Measurements from ENCODE around the gene LMO1. TPM values are rescaled to one million over a fixed set of nuclear protein-coding genes. Genes with fewer than 3 reads are reported as not detected.
A peak's percentile ranks its signal among the peaks of the same experiment; 100 is the strongest.

The LMO1 gene
- total and polyA plus RNA-seq, 4 donors: not detected

DNA sequence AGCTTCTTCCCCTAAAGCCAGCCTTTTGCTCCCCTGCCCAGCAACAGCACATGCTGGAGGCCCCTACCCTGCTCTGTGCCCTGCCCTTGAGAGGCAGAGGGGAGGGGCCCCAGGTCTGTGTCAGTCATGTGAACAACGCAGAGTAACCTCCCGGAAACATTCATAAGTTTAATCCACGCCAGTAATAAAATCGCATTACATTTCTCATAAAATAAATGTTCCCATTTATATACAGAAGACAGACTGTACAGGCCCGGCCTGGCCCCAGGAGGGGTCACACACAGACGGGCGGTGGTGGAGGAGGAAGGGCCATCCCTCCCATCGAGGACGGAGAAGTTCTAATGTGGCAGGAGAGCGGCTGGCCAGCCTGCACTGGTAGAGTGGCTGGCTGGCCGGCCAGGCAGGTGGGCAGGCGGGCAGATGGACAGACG lies 39.5 kb downstream of the LMO1 start:
- Histone ChIP-seq H3K4me1 (ENCODE audit: control insufficient read depth in 1 of 2, insufficient read depth in 2 of 2, low read length in 2 of 2) (no peaks in the 10 kb centered on the region), H3K9me3 (ENCODE audit: control insufficient read depth, low read length) (no peaks in the 10 kb centered on the region), H3K27me3 (ENCODE audit: control insufficient read depth in 1 of 2, insufficient read depth in 2 of 2, low read length in 1 of 2) (no peaks in the 10 kb centered on the region), H3K27ac (ENCODE audit: low read depth in 1 of 2, low read length in 2 of 2) (no peak overlapping the region), H3K4me3 (ENCODE audit: low read length in 2 of 2) (no peak overlapping the region), H3K36me3 (ENCODE audit: control insufficient read depth in 1 of 2, insufficient read depth in 2 of 2, low read length in 1 of 2) (no peaks in the 10 kb centered on the region)
- ATAC-seq (ENCODE audit: low FRiP score): no peak
- peak in 1 of 2 donors; percentile 51 for DNase-seq
- intact Hi-C loops (cut with DNase I): loop anchor here in 1 of 2 donors (5.0 kb wide), 1 partner anchor 343 kb away; no protein-coding TSS in a partner anchor
- 89 to 92% methylated on average over 13 of the region's 13 CpGs for WGBS, 2 donors

DNA sequence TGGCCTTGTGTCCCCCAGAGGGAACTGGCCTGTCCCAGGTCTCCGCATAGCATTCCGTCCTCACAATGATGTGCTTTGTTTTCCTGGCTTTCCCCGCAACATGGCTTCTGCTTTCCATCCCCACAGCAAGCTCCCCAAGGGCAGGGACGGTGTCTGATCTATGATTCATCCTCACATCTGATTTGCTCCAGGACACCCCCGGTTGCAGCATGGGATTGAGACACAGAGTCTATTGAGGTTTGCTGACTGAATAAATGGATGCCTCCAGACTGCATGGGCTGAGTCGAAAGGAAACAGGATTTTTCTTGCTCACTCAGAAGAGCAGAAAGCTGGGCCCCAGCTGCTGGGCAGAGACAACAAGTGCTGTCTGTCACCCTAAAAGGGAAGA lies 40.2 kb downstream of the LMO1 start:
- H3K36me3 ChIP-seq (ENCODE audit: control insufficient read depth in 1 of 2, insufficient read depth in 2 of 2, low read length in 1 of 2): no peaks in the 10 kb centered on the region
- H3K4me1 ChIP-seq (ENCODE audit: control insufficient read depth in 1 of 2, insufficient read depth in 2 of 2, low read length in 2 of 2): no peaks in the 10 kb centered on the region
- no peaks in the 10 kb centered on the region for H3K27me3 ChIP-seq (ENCODE audit: control insufficient read depth in 1 of 2, insufficient read depth in 2 of 2, low read length in 1 of 2)
- H3K9me3 ChIP-seq (ENCODE audit: control insufficient read depth, low read length): no peaks in the 10 kb centered on the region
- no peak overlapping the region for H3K4me3 ChIP-seq (ENCODE audit: low read length in 2 of 2)
- intact Hi-C loops (cut with DNase I): loop anchor here in 1 of 2 donors (5.0 kb wide), 1 partner anchor 344 kb away; no protein-coding TSS in a partner anchor
- peak in 1 of 2 donors; percentile 25 for DNase-seq
- WGBS, 2 donors: 81% methylated on average over 6 of the region's 6 CpGs
- no peak overlapping the region for H3K27ac ChIP-seq (ENCODE audit: low read depth in 1 of 2, low read length in 2 of 2)
- ATAC-seq (ENCODE audit: low FRiP score): no peak

DNA sequence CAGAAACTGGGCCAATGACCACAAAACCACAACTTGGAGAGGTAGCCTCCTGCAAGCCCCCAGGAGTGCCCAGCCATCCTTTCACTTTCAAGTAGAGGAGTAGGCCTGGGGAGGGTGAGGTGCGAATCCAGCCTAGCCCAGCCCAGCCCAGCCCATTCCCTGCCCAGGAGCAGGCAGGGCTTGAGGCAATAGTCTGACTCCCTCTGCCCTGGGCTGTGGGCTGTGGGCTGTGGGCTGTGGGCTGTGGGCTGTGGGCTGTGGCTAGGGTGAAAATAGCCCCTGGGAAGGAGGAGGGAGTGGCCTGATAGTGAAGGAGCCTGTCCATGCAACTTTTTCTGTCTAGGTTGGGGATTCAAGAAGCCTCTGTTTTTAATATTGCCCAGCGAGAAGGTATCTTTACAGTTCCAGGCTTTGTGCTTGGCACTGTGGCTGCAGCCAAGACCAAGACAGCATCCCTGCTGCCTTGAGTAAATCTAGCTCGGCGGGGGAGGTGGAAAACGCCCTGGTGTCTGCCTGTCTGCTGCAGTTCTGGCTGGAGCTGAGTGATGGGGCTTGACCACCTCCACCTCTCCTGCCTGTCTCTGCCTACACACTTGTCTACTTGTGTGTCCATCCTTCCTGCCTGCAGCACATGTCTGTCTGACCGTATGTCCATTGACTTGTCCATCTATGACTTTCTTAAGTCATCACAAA lies 40.7 kb downstream of the LMO1 start:
- Histone ChIP-seq H3K4me1 (ENCODE audit: control insufficient read depth in 1 of 2, insufficient read depth in 2 of 2, low read length in 2 of 2) (no peaks in the 10 kb centered on the region), H3K27me3 (ENCODE audit: control insufficient read depth in 1 of 2, insufficient read depth in 2 of 2, low read length in 1 of 2) (no peaks in the 10 kb centered on the region), H3K36me3 (ENCODE audit: control insufficient read depth in 1 of 2, insufficient read depth in 2 of 2, low read length in 1 of 2) (no peaks in the 10 kb centered on the region), H3K27ac (ENCODE audit: low read depth in 1 of 2, low read length in 2 of 2) (no peak overlapping the region), H3K9me3 (ENCODE audit: control insufficient read depth, low read length) (no peaks in the 10 kb centered on the region), H3K4me3 (ENCODE audit: low read length in 2 of 2) (no peak overlapping the region)
- ATAC-seq (ENCODE audit: low FRiP score) (no peak), DNase-seq (peak in 1 of 2 donors; percentile 36)
- intact Hi-C loops (cut with DNase I): loop anchor here in 1 of 2 donors (5.0 kb wide), 1 partner anchor 344 kb away; no protein-coding TSS in a partner anchor
- 76 to 80% methylated on average over 6 of the region's 6 CpGs for WGBS, 2 donors

DNA sequence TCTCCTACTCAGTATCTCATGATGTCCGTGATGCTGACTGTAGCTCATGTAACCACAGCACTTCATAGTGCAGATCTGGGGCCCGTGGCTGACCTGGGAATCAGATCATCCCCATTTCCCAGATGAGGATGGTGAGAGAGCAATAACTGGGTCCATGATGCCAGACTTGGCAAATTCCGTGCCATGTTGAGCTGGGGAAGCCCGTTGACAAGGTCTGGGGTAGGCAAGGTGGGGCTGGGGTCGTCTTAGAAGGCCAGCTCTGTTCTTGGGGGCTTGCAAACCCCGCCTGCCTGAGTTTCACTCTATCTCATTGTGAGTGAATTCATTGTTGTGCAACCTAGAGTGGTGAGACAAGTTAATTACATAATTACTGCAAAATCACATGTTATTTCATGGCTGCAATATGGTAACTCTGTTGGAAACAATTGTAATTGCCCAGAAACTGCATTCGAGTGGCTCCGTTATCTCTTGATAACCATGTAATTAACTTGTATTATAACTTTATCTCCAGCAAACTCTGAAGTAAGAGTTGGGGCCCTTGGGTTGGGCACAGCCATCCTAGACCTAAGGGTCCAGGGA lies 41.7 kb downstream of the LMO1 start:
- Histone ChIP-seq H3K36me3 (ENCODE audit: control insufficient read depth in 1 of 2, insufficient read depth in 2 of 2, low read length in 1 of 2) (no peaks in the 10 kb centered on the region), H3K9me3 (ENCODE audit: control insufficient read depth, low read length) (no peaks in the 10 kb centered on the region), H3K27ac (ENCODE audit: low read depth in 1 of 2, low read length in 2 of 2) (no peak overlapping the region), H3K4me1 (ENCODE audit: control insufficient read depth in 1 of 2, insufficient read depth in 2 of 2, low read length in 2 of 2) (no peaks in the 10 kb centered on the region), H3K4me3 (ENCODE audit: low read length in 2 of 2) (no peak overlapping the region), H3K27me3 (ENCODE audit: control insufficient read depth in 1 of 2, insufficient read depth in 2 of 2, low read length in 1 of 2) (no peaks in the 10 kb centered on the region)
- intact Hi-C loops (cut with DNase I): loop anchor here in 1 of 2 donors (5.0 kb wide), 1 partner anchor 345 kb away; no protein-coding TSS in a partner anchor
- 86% methylated on average over 8 of the region's 8 CpGs for WGBS, 2 donors
- ATAC-seq (ENCODE audit: low FRiP score) (no peak), DNase-seq (no peak)

DNA sequence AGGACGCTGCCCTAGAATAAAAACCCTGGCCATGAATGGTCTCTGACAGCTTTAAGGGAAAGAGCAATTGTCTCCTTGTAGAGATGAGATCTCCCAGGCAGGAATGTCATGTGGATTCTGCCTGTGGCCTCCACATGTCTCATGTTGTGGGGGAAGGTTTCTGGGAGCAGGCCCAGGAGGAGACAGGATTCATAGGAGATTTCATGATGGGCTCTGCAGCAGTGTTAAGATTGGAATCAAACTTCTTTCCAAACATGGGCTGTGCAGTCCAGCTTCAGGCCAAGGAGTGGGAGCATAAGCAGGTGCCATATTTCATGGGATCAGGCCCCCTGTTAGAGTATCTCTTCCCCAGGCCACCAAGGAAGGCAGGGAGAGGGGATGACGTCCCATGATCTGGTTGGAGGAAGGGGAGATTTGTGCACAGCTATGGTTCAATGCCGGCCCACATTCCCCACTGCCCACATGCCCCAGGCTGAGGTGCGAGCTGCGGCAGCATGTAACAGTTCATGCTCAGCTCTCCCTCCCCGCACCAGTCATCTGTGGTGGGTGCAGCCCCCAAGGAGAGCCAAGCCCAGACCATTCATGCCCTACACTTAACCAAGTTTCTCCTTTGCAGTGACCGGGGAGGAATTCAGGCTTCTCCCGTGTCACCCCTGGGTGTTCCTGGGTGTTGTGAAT lies 42.5 kb downstream of the LMO1 start:
- no peak for DNase-seq

DNA sequence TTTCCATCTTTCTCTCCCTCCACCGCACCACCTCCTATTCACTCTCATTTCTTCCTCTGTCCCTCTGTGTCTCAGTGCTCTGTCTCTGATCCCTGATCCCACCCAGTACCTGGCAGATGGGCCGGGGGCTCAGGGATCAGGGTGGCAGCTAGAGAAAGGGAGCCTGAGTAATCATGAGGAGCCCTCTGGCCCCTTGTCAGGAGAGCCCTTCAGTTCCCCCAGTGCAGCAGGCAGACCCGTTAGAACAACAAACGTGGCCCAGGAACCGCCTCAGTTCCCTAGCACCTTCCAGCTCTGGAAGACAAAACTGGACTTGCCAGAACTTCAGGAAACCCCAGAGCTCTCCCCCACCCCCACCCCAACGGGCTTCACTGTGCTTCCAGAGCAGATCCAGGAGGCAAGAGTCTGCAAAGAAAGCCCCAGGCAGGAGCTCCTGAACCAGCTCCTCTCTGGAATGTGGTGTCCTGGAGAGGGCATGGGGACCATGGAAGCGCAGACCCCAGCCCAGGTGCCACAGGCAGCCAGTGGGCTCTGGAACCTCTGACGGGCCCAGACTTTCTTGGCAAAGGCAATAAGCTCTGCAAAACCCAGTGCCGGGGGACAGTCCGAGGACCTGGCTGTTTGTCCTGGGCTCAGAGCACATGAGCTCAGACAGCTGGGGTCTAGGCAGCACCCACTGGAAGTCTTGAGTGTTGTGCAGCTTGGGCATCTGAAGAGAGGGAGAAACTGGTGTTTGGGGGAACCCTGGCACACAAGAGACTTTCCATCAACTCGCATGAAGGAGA lies 43.2 kb downstream of the LMO1 start:
- no peaks in the 10 kb centered on the region for H3K36me3 ChIP-seq (ENCODE audit: control insufficient read depth in 1 of 2, insufficient read depth in 2 of 2, low read length in 1 of 2)
- no peak for ATAC-seq (ENCODE audit: low FRiP score)
- H3K27ac ChIP-seq (ENCODE audit: low read depth in 1 of 2, low read length in 2 of 2): no peak overlapping the region
- H3K4me3 ChIP-seq (ENCODE audit: low read length in 2 of 2): no peak overlapping the region
- no peaks in the 10 kb centered on the region for H3K4me1 ChIP-seq (ENCODE audit: control insufficient read depth in 1 of 2, insufficient read depth in 2 of 2, low read length in 2 of 2)
- intact Hi-C loops (cut with DNase I): loop anchor here in 1 of 2 donors (5.0 kb wide), 1 partner anchor 347 kb away; no protein-coding TSS in a partner anchor
- no peaks in the 10 kb centered on the region for H3K27me3 ChIP-seq (ENCODE audit: control insufficient read depth in 1 of 2, insufficient read depth in 2 of 2, low read length in 1 of 2)
- no peaks in the 10 kb centered on the region for H3K9me3 ChIP-seq (ENCODE audit: control insufficient read depth, low read length)
- 77 to 80% methylated on average over 11 of the region's 11 CpGs for WGBS, 2 donors
- DNase-seq: no peak

More for the DNA sequence above, 42.5 kb downstream of the LMO1 start:
- no peaks in the 10 kb centered on the region for H3K27me3 ChIP-seq (ENCODE audit: control insufficient read depth in 1 of 2, insufficient read depth in 2 of 2, low read length in 1 of 2)
- H3K4me3 ChIP-seq (ENCODE audit: low read length in 2 of 2): no peak overlapping the region
- intact Hi-C loops (cut with DNase I): loop anchor here in 1 of 2 donors (5.0 kb wide), 1 partner anchor 346 kb away; no protein-coding TSS in a partner anchor
- no peaks in the 10 kb centered on the region for H3K36me3 ChIP-seq (ENCODE audit: control insufficient read depth in 1 of 2, insufficient read depth in 2 of 2, low read length in 1 of 2)
- no peaks in the 10 kb centered on the region for H3K4me1 ChIP-seq (ENCODE audit: control insufficient read depth in 1 of 2, insufficient read depth in 2 of 2, low read length in 2 of 2)
- H3K27ac ChIP-seq (ENCODE audit: low read depth in 1 of 2, low read length in 2 of 2): no peak overlapping the region
- 93% methylated on average over 8 of the region's 8 CpGs for WGBS, 2 donors
- no peaks in the 10 kb centered on the region for H3K9me3 ChIP-seq (ENCODE audit: control insufficient read depth, low read length)
- no peak for ATAC-seq (ENCODE audit: low FRiP score)

DNA sequence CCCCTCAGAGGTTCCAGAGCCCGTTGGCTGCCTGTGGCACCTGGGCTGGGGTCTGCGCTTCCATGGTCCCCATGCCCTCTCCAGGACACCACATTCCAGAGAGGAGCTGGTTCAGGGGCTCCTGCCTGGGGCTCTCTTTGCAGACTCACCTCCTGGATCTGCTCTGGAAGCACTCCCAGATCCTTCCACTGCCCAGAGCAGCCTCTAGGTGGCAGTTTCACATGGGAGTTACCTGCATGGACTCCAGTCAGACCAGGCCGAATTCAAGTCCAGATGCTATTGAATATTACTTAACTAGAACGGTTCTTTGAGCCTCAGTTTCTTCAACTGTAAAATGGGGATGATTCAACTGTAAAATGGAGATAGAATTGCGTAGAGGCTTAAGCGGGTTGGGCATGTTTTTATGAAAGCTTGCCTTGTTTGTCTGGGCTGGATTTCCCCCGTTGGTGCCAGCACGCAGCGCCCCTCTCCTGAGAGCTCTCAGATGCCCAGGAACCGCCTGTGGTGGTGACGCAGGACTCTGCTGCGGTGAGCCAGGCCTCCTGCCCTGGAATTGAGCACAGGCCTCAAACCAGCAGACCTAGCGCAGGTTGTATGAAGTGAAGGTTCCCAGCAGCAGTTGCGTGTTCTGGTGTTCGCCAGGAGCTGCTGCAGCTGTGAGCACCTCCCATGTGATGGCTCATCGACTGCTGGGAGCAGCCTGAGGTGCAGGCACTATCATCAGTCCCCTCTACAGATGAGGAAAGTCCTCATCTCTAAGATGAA lies 44.2 kb downstream of the LMO1 start:
- ATAC-seq (ENCODE audit: low FRiP score) (no peak), DNase-seq (no peak)
- intact Hi-C loops (cut with DNase I): loop anchor here in 1 of 2 donors (5.0 kb wide), 1 partner anchor 348 kb away; no protein-coding TSS in a partner anchor
- Histone ChIP-seq H3K27ac (ENCODE audit: low read depth in 1 of 2, low read length in 2 of 2) (no peak overlapping the region), H3K4me1 (ENCODE audit: control insufficient read depth in 1 of 2, insufficient read depth in 2 of 2, low read length in 2 of 2) (no peaks in the 10 kb centered on the region), H3K9me3 (ENCODE audit: control insufficient read depth, low read length) (no peaks in the 10 kb centered on the region), H3K27me3 (ENCODE audit: control insufficient read depth in 1 of 2, insufficient read depth in 2 of 2, low read length in 1 of 2) (no peaks in the 10 kb centered on the region), H3K36me3 (ENCODE audit: control insufficient read depth in 1 of 2, insufficient read depth in 2 of 2, low read length in 1 of 2) (no peaks in the 10 kb centered on the region), H3K4me3 (ENCODE audit: low read length in 2 of 2) (no peak overlapping the region)
- WGBS, 2 donors: 78% methylated on average over 16 of the region's 16 CpGs

DNA sequence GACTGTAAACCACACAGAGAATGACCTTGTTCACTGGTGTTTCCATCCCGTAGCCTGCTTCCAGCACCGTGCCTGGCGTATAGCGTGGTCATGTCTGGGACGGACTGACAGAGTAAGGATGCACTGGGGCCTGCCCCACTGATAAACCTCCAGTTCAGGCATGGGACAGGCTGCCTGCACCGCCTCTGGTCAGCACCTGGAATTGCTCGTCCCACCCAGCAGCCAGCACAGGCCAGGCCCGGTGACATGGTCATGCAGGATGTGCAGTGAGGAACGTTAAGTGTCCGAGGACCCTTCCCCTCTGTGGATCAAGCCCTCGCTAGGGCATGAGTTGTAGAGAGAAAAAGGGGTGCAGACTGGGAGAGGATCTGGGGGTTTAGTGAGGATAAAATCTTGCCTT lies 44.8 kb downstream of the LMO1 start:
- no peak overlapping the region for H3K27ac ChIP-seq (ENCODE audit: low read depth in 1 of 2, low read length in 2 of 2)
- no peaks in the 10 kb centered on the region for H3K27me3 ChIP-seq (ENCODE audit: control insufficient read depth in 1 of 2, insufficient read depth in 2 of 2, low read length in 1 of 2)
- no peaks in the 10 kb centered on the region for H3K4me1 ChIP-seq (ENCODE audit: control insufficient read depth in 1 of 2, insufficient read depth in 2 of 2, low read length in 2 of 2)
- H3K9me3 ChIP-seq (ENCODE audit: control insufficient read depth, low read length): no peaks in the 10 kb centered on the region
- DNase-seq (no peak), ATAC-seq (ENCODE audit: low FRiP score) (no peak)
- 85 to 92% methylated on average over 11 of the region's 11 CpGs for WGBS, 2 donors
- no peaks in the 10 kb centered on the region for H3K36me3 ChIP-seq (ENCODE audit: control insufficient read depth in 1 of 2, insufficient read depth in 2 of 2, low read length in 1 of 2)
- H3K4me3 ChIP-seq (ENCODE audit: low read length in 2 of 2): no peak overlapping the region
- intact Hi-C loops (cut with DNase I): no loop called here
